ENCODE measurements around the gene PCYT1A.
"Not testable (repeated sequence)": the region's sequence is repeated elsewhere in the genome, so short reads cannot be mapped to it uniquely, and the experiment has no call there.

The PCYT1A gene

GRCh38 chr3:196193736-196194541 lies 93.6 kb downstream of the PCYT1A start:
- DNase-seq, result no peak

- peak in 2 of 51 donors; percentile 19 to 23 for DNase-seq
These were observed 94.3 kb downstream of the PCYT1A start for GRCh38 chr3:196193133-196193735.

GRCh38 chr3:196192524-196193051 lies 94.9 kb downstream of the PCYT1A start:
- DNase-seq, result peak in 2 of 51 donors; percentile 7 to 33

- DNase-seq, result no peak
These were observed 95.4 kb downstream of the PCYT1A start for GRCh38 chr3:196192036-196192523.

GRCh38 chr3:196189566-196190347 lies 97.8 kb downstream of the PCYT1A start:
- DNase-seq, result peak in 26 of 51 donors; percentile 10 to 74 (median 38)

GRCh38 chr3:196186651-196187573 lies 100.6 kb downstream of the PCYT1A start:
- peak in 31 of 51 donors; percentile 16 to 68 (median 38) for DNase-seq

GRCh38 chr3:196184881-196185280 lies 102.6 kb downstream of the PCYT1A start:
- DNase-seq, result no peak

- DNase-seq, result not testable (repeated sequence)
These were observed 103.4 kb downstream of the PCYT1A start for GRCh38 chr3:196184169-196184432.

- DNase-seq, result no peak
These were observed 106.4 kb downstream of the PCYT1A start for GRCh38 chr3:196181127-196181546.

GRCh38 chr3:196180346-196180745 lies 107.2 kb downstream of the PCYT1A start:
- no peak for DNase-seq
